Loucy (cell line): ENCODE data around the gene TBC1D22A.

Experiments
- H2AFZ ChIP-seq: fragments of 200-600 bp; sonication (generic); 2 replicates; pipeline ENCODE4 v1.6.0; 2016; ENCODE audit warnings: antibody characterized with exemption, mild to moderate bottlenecking, low read length, moderate library complexity
- H3F3A ChIP-seq: fragments of 200-600 bp; 2 replicates; pipeline ENCODE4 v1.6.0; 2016; ENCODE audit warnings: antibody characterized with exemption, low read depth, mild to moderate bottlenecking
- H3K27me3 ChIP-seq: fragments of 200-600 bp; sonication (generic); 2 replicates; pipeline ENCODE4 v1.6.1; 2014; ENCODE audit warnings: low read length, mild to moderate bottlenecking; ENCODE audit not compliant: insufficient read depth, poor library complexity, severe bottlenecking
- H3K36me3 ChIP-seq: fragments of 200-600 bp; sonication (generic); 2 replicates; pipeline ENCODE4 v1.6.1; 2016; ENCODE audit warnings: low read length; ENCODE audit not compliant: insufficient read depth
- H3K4me1 ChIP-seq: fragments of 200-600 bp; sonication (generic); 2 replicates; pipeline ENCODE4 v1.5.1; 2014; ENCODE audit warnings: low read length, mild to moderate bottlenecking; ENCODE audit not compliant: insufficient read depth, poor library complexity, severe bottlenecking
- H3K4me2 ChIP-seq: fragments of 200-600 bp; sonication (generic); 2 replicates; pipeline ENCODE4 v1.6.0; 2014; ENCODE audit warnings: antibody characterized with exemption, low read length, low read depth, mild to moderate bottlenecking; ENCODE audit not compliant: poor library complexity, severe bottlenecking
- H3K4me3 ChIP-seq: fragments of 200-600 bp; sonication (generic); 2 replicates; pipeline ENCODE4 v1.5.1; 2014; ENCODE audit warnings: low read length, mild to moderate bottlenecking, mixed read lengths; ENCODE audit not compliant: poor library complexity, severe bottlenecking
- H3K79me2 ChIP-seq: fragments of 200-600 bp; sonication (generic); 2 replicates; pipeline ENCODE4 v1.6.1; 2014; ENCODE audit warnings: low read length; ENCODE audit not compliant: insufficient read depth
- H3K9ac ChIP-seq: fragments of 200-600 bp; sonication (generic); 2 replicates; pipeline ENCODE4 v1.6.0; 2014; ENCODE audit warnings: mild to moderate bottlenecking, low read depth, low read length, moderate library complexity; ENCODE audit not compliant: poor library complexity, severe bottlenecking
- H3K9me2 ChIP-seq: fragments of 200-600 bp; sonication (generic); replicated peaks from 2 replicates; pipeline ENCODE4 v1.6.1; 2016; ENCODE audit warnings: low read depth, low read length, mixed read lengths
- H3K9me3 ChIP-seq: fragments of 200-600 bp; sonication (generic); 2 replicates; pipeline ENCODE4 v1.6.1; 2014; ENCODE audit warnings: mild to moderate bottlenecking, antibody characterized with exemption, low read length, low read depth; ENCODE audit not compliant: insufficient read depth
- H4K20me1 ChIP-seq: fragments of 200-600 bp; sonication (generic); 2 replicates; pipeline ENCODE4 v1.6.0; 2014; ENCODE audit warnings: antibody characterized with exemption, low read length, mild to moderate bottlenecking; ENCODE audit not compliant: insufficient read depth, poor library complexity, severe bottlenecking
- EZH2phosphoT487 ChIP-seq: fragments of 200-600 bp; IDR thresholded peaks from 2 replicates; pipeline ENCODE4 v1.6.1; 2018; ENCODE audit warnings: antibody characterized with exemption, mild to moderate bottlenecking, moderate library complexity, borderline replicate concordance
- TF ChIP-seq, protein P1 (sequence below): fragments of 200-600 bp; sonication (generic); conservative IDR thresholded peaks from 2 replicates; pipeline ENCODE4 v1.5.1; 2014; ENCODE audit warnings: mild to moderate bottlenecking, antibody characterized with exemption, low read length

The TBC1D22A gene

DNA sequence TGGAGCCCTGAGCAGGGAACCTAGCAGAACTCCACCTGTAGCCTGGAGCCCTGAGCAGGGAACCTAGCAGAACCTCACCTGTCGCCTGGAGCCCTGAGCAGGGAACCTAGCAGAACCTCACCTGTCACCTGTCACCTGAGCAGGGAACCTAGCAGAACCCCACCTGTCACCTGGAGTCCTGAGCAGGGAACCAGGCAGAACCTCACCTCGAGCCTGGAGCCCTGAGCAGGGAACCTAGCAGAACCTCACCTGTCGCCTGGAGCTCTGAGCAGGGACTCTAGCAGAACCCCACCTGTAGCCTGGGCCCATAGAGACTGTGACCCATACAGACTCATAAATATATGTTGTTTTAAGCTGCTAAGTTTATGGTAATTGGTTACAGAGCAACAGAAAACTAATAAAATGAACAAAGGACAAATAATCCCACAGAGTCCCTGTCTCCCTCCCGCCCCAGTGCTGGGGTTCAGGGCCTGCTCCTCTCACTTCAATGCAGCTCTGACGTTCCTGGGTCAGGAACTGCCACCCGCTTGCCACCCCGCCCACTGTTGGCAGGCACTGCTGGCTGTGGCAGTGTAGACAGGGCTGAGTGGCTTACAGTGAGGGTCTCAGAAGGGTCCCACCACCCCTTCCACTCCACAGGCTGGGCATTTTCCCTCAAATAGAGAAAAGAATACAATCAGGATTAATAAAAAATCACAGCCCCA is 259.1 kb downstream of the TBC1D22A start:
- H3K79me2 ChIP-seq, result no peaks in the 10 kb centered on the region
- H3K27me3 ChIP-seq, result no peaks in the 10 kb centered on the region
- no peak overlapping the region for H3K4me2 ChIP-seq
- H3K9ac ChIP-seq, result no peak overlapping the region
- H3F3A ChIP-seq, result no peaks in the 10 kb centered on the region
- peaks cover 6% of the 10 kb centered on the region; the same call in 1 of the 2 replicates for H3K9me3 ChIP-seq
- no peak overlapping the region for H3K4me3 ChIP-seq
- TF ChIP-seq, protein P1, sequence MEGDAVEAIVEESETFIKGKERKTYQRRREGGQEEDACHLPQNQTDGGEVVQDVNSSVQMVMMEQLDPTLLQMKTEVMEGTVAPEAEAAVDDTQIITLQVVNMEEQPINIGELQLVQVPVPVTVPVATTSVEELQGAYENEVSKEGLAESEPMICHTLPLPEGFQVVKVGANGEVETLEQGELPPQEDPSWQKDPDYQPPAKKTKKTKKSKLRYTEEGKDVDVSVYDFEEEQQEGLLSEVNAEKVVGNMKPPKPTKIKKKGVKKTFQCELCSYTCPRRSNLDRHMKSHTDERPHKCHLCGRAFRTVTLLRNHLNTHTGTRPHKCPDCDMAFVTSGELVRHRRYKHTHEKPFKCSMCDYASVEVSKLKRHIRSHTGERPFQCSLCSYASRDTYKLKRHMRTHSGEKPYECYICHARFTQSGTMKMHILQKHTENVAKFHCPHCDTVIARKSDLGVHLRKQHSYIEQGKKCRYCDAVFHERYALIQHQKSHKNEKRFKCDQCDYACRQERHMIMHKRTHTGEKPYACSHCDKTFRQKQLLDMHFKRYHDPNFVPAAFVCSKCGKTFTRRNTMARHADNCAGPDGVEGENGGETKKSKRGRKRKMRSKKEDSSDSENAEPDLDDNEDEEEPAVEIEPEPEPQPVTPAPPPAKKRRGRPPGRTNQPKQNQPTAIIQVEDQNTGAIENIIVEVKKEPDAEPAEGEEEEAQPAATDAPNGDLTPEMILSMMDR, result no peak
- no peak for TF ChIP-seq EZH2phosphoT487
- H3K4me1 ChIP-seq, result no peaks in the 10 kb centered on the region
- H4K20me1 ChIP-seq, result no peaks in the 10 kb centered on the region
- no peak overlapping the region for H2AFZ ChIP-seq
- H3K9me2 ChIP-seq, result no peaks in the 10 kb centered on the region
- peaks cover 2% of the 10 kb centered on the region; the same call in 1 of the 2 replicates for H3K36me3 ChIP-seq

DNA sequence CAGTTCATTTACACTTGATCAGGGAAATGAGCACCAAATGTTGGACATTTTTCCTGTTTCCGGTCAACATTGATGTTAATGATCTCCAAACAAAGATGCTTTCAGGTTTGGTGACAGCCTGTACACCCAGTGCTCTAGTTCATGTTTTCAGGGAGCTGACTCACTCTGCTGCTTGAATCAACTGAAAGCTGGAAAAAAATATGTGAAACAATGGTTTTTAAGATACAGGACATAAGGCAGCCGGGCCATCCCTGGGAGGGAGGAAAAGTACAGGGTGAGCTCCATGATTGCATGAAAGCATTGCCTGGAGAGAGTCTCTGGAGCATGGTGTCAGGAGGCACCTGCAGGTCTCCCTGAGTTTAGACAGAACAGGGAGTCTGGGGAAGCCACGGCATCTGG is 259.6 kb downstream of the TBC1D22A start:
- TF ChIP-seq EZH2phosphoT487, result no peak
- TF ChIP-seq, protein P1, result no peak

DNA sequence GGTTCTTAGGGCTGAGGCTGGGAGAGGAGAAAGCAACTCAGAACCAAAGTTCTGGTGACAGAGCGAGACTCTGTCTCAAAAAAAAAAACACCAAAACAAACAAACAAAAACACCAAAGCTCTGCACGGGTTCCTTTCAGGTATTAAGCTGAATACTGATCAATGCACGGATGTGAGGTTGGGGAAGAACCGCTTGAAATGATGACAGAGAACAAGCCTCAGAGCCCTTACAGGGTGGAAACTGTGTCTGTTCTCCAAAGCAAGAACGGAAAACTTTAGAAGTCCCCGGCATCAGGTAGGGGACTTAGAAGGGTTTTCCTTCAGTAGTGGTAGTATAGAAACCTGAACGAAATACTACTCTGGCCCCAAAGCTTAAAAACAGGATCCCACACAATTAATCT is 260.0 kb downstream of the TBC1D22A start:
- Histone ChIP-seq H3K9ac (no peak overlapping the region), H3K36me3 (peaks cover 2% of the 10 kb centered on the region; the same call in 1 of the 2 replicates), H2AFZ (no peak overlapping the region), H3K4me3 (no peak overlapping the region), H3K9me2 (no peaks in the 10 kb centered on the region), H3K4me2 (no peak overlapping the region), H3F3A (no peaks in the 10 kb centered on the region), H3K27me3 (no peaks in the 10 kb centered on the region), H3K79me2 (no peaks in the 10 kb centered on the region), H3K9me3 (peaks cover 6% of the 10 kb centered on the region; the same call in 1 of the 2 replicates), H4K20me1 (no peaks in the 10 kb centered on the region), H3K4me1 (no peaks in the 10 kb centered on the region)
- TF ChIP-seq, protein P1, result no peak
- no peak for TF ChIP-seq EZH2phosphoT487

More for the DNA sequence above, 259.6 kb downstream of the TBC1D22A start:
- no peak overlapping the region for H3K4me2 ChIP-seq
- peaks cover 6% of the 10 kb centered on the region; the same call in 1 of the 2 replicates for H3K9me3 ChIP-seq
- no peaks in the 10 kb centered on the region for H3F3A ChIP-seq
- H3K4me1 ChIP-seq, result no peaks in the 10 kb centered on the region
- H3K9me2 ChIP-seq, result no peaks in the 10 kb centered on the region
- H2AFZ ChIP-seq, result no peak overlapping the region
- H3K9ac ChIP-seq, result no peak overlapping the region
- no peaks in the 10 kb centered on the region for H3K79me2 ChIP-seq
- no peaks in the 10 kb centered on the region for H4K20me1 ChIP-seq
- peaks cover 2% of the 10 kb centered on the region; the same call in 1 of the 2 replicates for H3K36me3 ChIP-seq
- H3K27me3 ChIP-seq, result no peaks in the 10 kb centered on the region
- no peak overlapping the region for H3K4me3 ChIP-seq
